Measurements from ENCODE around the gene ADAR.

The ADAR gene

GRCh38 chr1:154621875-154622274 lies 13.9 kb upstream of the ADAR start:
- Histone ChIP-seq H3K4me2 (ENCODE audit: low read length, poor library complexity, severe bottlenecking) (no peak overlapping the region), H3K14ac (ENCODE audit: low read length in 2 of 2) (no peak overlapping the region), H3K4me3 (ENCODE audit: insufficient read depth in 1 of 2, low read depth in 1 of 2, low read length in 2 of 2) (no peak overlapping the region), H3K18ac (ENCODE audit: low read depth in 1 of 2, low read length in 2 of 2) (no peak overlapping the region), H3K27ac (ENCODE audit: low read length, poor library complexity, severe bottlenecking) (no peak overlapping the region), H2AFZ (ENCODE audit: low read depth, low read length) (no peak overlapping the region), H2BK120ac (ENCODE audit: low read depth, low read length) (no peak overlapping the region), H4K91ac (ENCODE audit: low read length) (no peak overlapping the region), H2BK15ac (ENCODE audit: low read depth, poor library complexity, severe bottlenecking) (no peak overlapping the region), H3K23ac (ENCODE audit: low read length in 2 of 2) (no peak overlapping the region), H2BK5ac (ENCODE audit: low read depth, low read length, poor library complexity, severe bottlenecking) (no peak overlapping the region), H3K9me3 (ENCODE audit: control insufficient read depth, low read length) (no peaks in the 10 kb centered on the region), H4K8ac (ENCODE audit: low read length) (no peak overlapping the region), H2BK12ac (ENCODE audit: low read length in 2 of 2) (no peak overlapping the region), H3K4me1 (ENCODE audit: control insufficient read depth, insufficient read depth, low read depth, low read length) (peaks cover 8% of the 10 kb centered on the region), H3K27me3 (ENCODE audit: control insufficient read depth in 1 of 2, insufficient read depth in 1 of 2, low read length in 2 of 2) (no peaks in the 10 kb centered on the region), H3K79me1 (replicated peaks; ENCODE audit: low read length, poor library complexity, severe bottlenecking) (peaks cover 7% of the 10 kb centered on the region), H3K9ac (ENCODE audit: low read length) (no peak overlapping the region), H2AK5ac (ENCODE audit: low read length, severe bottlenecking) (no peak overlapping the region), H3K4ac (ENCODE audit: low read depth in 1 of 2, low read length in 2 of 2) (no peak overlapping the region), H3K36me3 (ENCODE audit: control insufficient read depth in 1 of 2, insufficient read depth in 2 of 2, low read depth in 1 of 2, low read length in 2 of 2) (peaks cover 0 to 25% of the 10 kb centered on the region in 2 experiments)
- WGBS: 97% methylated on average over 5 of the region's 5 CpGs
- DNase-seq: no peak

- no peak overlapping the region for H2AFZ ChIP-seq (ENCODE audit: low read depth, low read length)
- no peak overlapping the region for H3K27ac ChIP-seq (ENCODE audit: low read length, poor library complexity, severe bottlenecking)
Observed at GRCh38 chr1:154620751-154621150, 12.8 kb upstream of the ADAR start.

DNA sequence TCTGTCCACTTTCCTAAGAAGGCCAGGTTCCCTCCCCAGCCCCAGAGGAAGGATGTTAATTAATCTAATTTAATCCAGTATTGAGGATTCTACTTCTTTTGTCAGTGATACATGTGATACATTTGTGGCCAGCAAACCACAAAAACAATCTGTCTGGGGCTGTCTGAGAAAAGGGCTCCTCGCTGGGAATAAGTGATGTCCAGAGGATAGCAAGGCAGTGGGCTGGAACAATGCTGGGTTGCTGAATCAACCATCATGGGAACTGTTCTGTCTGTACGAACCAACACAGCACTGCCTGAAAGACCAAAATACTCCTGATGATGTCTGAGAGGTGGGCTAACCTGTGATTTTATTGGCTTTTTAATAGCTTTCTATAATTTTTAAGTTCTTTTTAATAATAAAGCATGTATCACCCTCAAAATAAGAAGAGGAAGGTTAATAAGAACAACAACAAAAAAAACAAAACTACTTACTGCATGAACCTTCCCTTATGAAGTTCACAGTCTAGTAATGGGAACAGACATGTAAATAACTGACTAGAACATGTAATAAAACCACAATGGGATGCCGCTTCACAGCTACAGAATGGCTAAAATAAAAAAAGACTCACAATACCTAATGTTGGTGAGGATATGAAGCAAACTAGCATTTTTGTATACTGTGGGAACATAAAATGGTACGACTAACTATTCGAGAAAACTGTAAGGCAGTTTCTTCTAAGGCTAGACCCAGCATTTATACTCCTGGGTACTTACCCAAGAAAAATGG lies 11.4 kb upstream of the ADAR start:
- no peak overlapping the region for H4K91ac ChIP-seq (ENCODE audit: low read length)
- H2BK120ac ChIP-seq (ENCODE audit: low read depth, low read length): no peak overlapping the region
- no peak overlapping the region for H3K18ac ChIP-seq (ENCODE audit: low read depth in 1 of 2, low read length in 2 of 2)
- H2BK12ac ChIP-seq (ENCODE audit: low read length in 2 of 2): no peak overlapping the region
- H3K23ac ChIP-seq (ENCODE audit: low read length in 2 of 2): no peak overlapping the region
- H3K79me1 ChIP-seq (replicated peaks; ENCODE audit: low read length, poor library complexity, severe bottlenecking): peaks cover 14% of the 10 kb centered on the region
- no peak overlapping the region for H3K9ac ChIP-seq (ENCODE audit: low read length)
- 98% methylated on average over 3 of the region's 5 CpGs for WGBS
- no peak overlapping the region for H3K4me3 ChIP-seq (ENCODE audit: insufficient read depth in 1 of 2, low read depth in 1 of 2, low read length in 2 of 2)
- no peak overlapping the region for H3K27ac ChIP-seq (ENCODE audit: low read length, poor library complexity, severe bottlenecking)
- no peak overlapping the region for H4K8ac ChIP-seq (ENCODE audit: low read length)
- no peak overlapping the region for H2AK5ac ChIP-seq (ENCODE audit: low read length, severe bottlenecking)
- H3K4me2 ChIP-seq (ENCODE audit: low read length, poor library complexity, severe bottlenecking): no peak overlapping the region
- peaks cover 0 to 24% of the 10 kb centered on the region in 2 experiments for H3K36me3 ChIP-seq (ENCODE audit: control insufficient read depth in 1 of 2, insufficient read depth in 2 of 2, low read depth in 1 of 2, low read length in 2 of 2)
- no peak overlapping the region for H3K14ac ChIP-seq (ENCODE audit: low read length in 2 of 2)
- no peaks in the 10 kb centered on the region for H3K27me3 ChIP-seq (ENCODE audit: control insufficient read depth in 1 of 2, insufficient read depth in 1 of 2, low read length in 2 of 2)
- no peak overlapping the region for H3K4ac ChIP-seq (ENCODE audit: low read depth in 1 of 2, low read length in 2 of 2)
- H3K9me3 ChIP-seq (ENCODE audit: control insufficient read depth, low read length): no peaks in the 10 kb centered on the region
- H3K4me1 ChIP-seq (ENCODE audit: control insufficient read depth, insufficient read depth, low read depth, low read length): peaks cover 6% of the 10 kb centered on the region
- H2AFZ ChIP-seq (ENCODE audit: low read depth, low read length): no peak overlapping the region
- no peak for DNase-seq
- no peak overlapping the region for H2BK15ac ChIP-seq (ENCODE audit: low read depth, poor library complexity, severe bottlenecking)
- no peak overlapping the region for H2BK5ac ChIP-seq (ENCODE audit: low read depth, low read length, poor library complexity, severe bottlenecking)

More at GRCh38 chr1:154620751-154621150, 12.8 kb upstream of the ADAR start:
- Histone ChIP-seq H3K4me1 (ENCODE audit: control insufficient read depth, insufficient read depth, low read depth, low read length) (peaks cover 8% of the 10 kb centered on the region), H4K8ac (ENCODE audit: low read length) (no peak overlapping the region), H3K14ac (ENCODE audit: low read length in 2 of 2) (no peak overlapping the region), H2BK120ac (ENCODE audit: low read depth, low read length) (no peak overlapping the region), H3K18ac (ENCODE audit: low read depth in 1 of 2, low read length in 2 of 2) (no peak overlapping the region), H3K9me3 (ENCODE audit: control insufficient read depth, low read length) (no peaks in the 10 kb centered on the region), H3K23ac (ENCODE audit: low read length in 2 of 2) (no peak overlapping the region), H3K4me2 (ENCODE audit: low read length, poor library complexity, severe bottlenecking) (no peak overlapping the region), H3K79me1 (replicated peaks; ENCODE audit: low read length, poor library complexity, severe bottlenecking) (peaks cover 13% of the 10 kb centered on the region), H2BK15ac (ENCODE audit: low read depth, poor library complexity, severe bottlenecking) (no peak overlapping the region), H2AK5ac (ENCODE audit: low read length, severe bottlenecking) (no peak overlapping the region), H3K36me3 (ENCODE audit: control insufficient read depth in 1 of 2, insufficient read depth in 2 of 2, low read depth in 1 of 2, low read length in 2 of 2) (peaks cover 0 to 25% of the 10 kb centered on the region in 2 experiments), H3K27me3 (ENCODE audit: control insufficient read depth in 1 of 2, insufficient read depth in 1 of 2, low read length in 2 of 2) (no peaks in the 10 kb centered on the region), H3K9ac (ENCODE audit: low read length) (no peak overlapping the region), H2BK12ac (ENCODE audit: low read length in 2 of 2) (no peak overlapping the region), H3K4me3 (ENCODE audit: insufficient read depth in 1 of 2, low read depth in 1 of 2, low read length in 2 of 2) (no peak overlapping the region), H2BK5ac (ENCODE audit: low read depth, low read length, poor library complexity, severe bottlenecking) (no peak overlapping the region), H4K91ac (ENCODE audit: low read length) (no peak overlapping the region), H3K4ac (ENCODE audit: low read depth in 1 of 2, low read length in 2 of 2) (no peak overlapping the region)
- no CpG with 5 or more reads among the region's 3 CpGs for WGBS
- no peak for DNase-seq

- no peak overlapping the region for H3K4ac ChIP-seq (ENCODE audit: low read depth in 1 of 2, low read length in 2 of 2)
- H2AK5ac ChIP-seq (ENCODE audit: low read length, severe bottlenecking): no peak overlapping the region
- H3K27ac ChIP-seq (ENCODE audit: low read length, poor library complexity, severe bottlenecking): no peak overlapping the region
- H3K18ac ChIP-seq (ENCODE audit: low read depth in 1 of 2, low read length in 2 of 2): no peak overlapping the region
- no peak overlapping the region for H3K14ac ChIP-seq (ENCODE audit: low read length in 2 of 2)
- no peak overlapping the region for H2AFZ ChIP-seq (ENCODE audit: low read depth, low read length)
- no peak overlapping the region for H4K8ac ChIP-seq (ENCODE audit: low read length)
- H3K27me3 ChIP-seq (ENCODE audit: control insufficient read depth in 1 of 2, insufficient read depth in 1 of 2, low read length in 2 of 2): no peaks in the 10 kb centered on the region
- no peak overlapping the region for H3K23ac ChIP-seq (ENCODE audit: low read length in 2 of 2)
- H3K36me3 ChIP-seq (ENCODE audit: control insufficient read depth in 1 of 2, insufficient read depth in 2 of 2, low read depth in 1 of 2, low read length in 2 of 2): peaks cover 0 to 9% of the 10 kb centered on the region in 2 experiments
- H3K9ac ChIP-seq (ENCODE audit: low read length): no peak overlapping the region
- H2BK5ac ChIP-seq (ENCODE audit: low read depth, low read length, poor library complexity, severe bottlenecking): no peak overlapping the region
- H3K4me1 ChIP-seq (ENCODE audit: control insufficient read depth, insufficient read depth, low read depth, low read length): peaks cover 4% of the 10 kb centered on the region
- no peak overlapping the region for H2BK15ac ChIP-seq (ENCODE audit: low read depth, poor library complexity, severe bottlenecking)
- H2BK12ac ChIP-seq (ENCODE audit: low read length in 2 of 2): no peak overlapping the region
- no peak for DNase-seq
- no peak overlapping the region for H4K91ac ChIP-seq (ENCODE audit: low read length)
- H3K9me3 ChIP-seq (ENCODE audit: control insufficient read depth, low read length): no peaks in the 10 kb centered on the region
- H3K79me1 ChIP-seq (replicated peaks; ENCODE audit: low read length, poor library complexity, severe bottlenecking): peaks cover 22% of the 10 kb centered on the region
- no peak overlapping the region for H3K4me2 ChIP-seq (ENCODE audit: low read length, poor library complexity, severe bottlenecking)
- H3K4me3 ChIP-seq (ENCODE audit: insufficient read depth in 1 of 2, low read depth in 1 of 2, low read length in 2 of 2): no peak overlapping the region
- 91% methylated on average over 4 of the region's 5 CpGs for WGBS
- no peak overlapping the region for H2BK120ac ChIP-seq (ENCODE audit: low read depth, low read length)
Observed at GRCh38 chr1:154616659-154617345, 8.8 kb upstream of the ADAR start.
